Endothelial cell of umbilical vein (primary cell): ENCODE results near the gene STX5. TPM values are rescaled to one million over a fixed set of nuclear protein-coding genes. Genes with fewer than 3 reads are reported as not detected.

Experiments
- BruUV-seq: library from RNA; stranded (reverse); fragments of 400-500 nt; replicated peaks from 2 replicates; lab custom pipeline; 2021; lab: Mats Ljungman, UMichigan
- CTCF ChIA-PET: fragments of 300-600, 350-600 bp; sonication (Branson Sonifier 250); formaldehyde crosslinking; loops from one replicate; lab custom pipeline; 2021; ENCODE audit warnings: antibody characterized with exemption, inconsistent platforms; lab: Charles Lee
- POLR2A ChIA-PET: fragments of 300-600, 350-600 bp; sonication (Branson Sonifier 250); formaldehyde crosslinking; loops from one replicate; lab custom pipeline; 2021; ENCODE audit warnings: antibody characterized with exemption, inconsistent platforms; lab: Charles Lee
- DNase-seq: peaks from one replicate; pipeline ENCODE4 v3.0.0-alpha.2; 2011; ENCODE audit warnings: low read depth, low spot score
- FAIRE-seq: peaks from 2 replicates; lab custom pipeline; 2011; peaks lifted over from hg19 to GRCh38; lab: Jason Lieb, UNC
- H2AFZ ChIP-seq: 2 replicates; pipeline ENCODE4 v1.6.0; 2012; ENCODE audit warnings: low read depth, low read length, control low read depth, inconsistent platforms
- H3K27ac ChIP-seq: 2 replicates; pipeline ENCODE4 v1.5.1; 2011; ENCODE audit warnings: low read depth, mild to moderate bottlenecking, control low read depth, low read length, moderate library complexity; ENCODE audit not compliant: insufficient read depth
- H3K27me3 ChIP-seq, 2 experiments: 2 replicates each; pipeline versions ENCODE4 v1.6.0 to v1.6.1; 2011; ENCODE audit warnings: low read length in 2 of 2, mixed read lengths in 1 of 2; ENCODE audit not compliant: control insufficient read depth in 2 of 2, insufficient read depth in 2 of 2
- H3K36me3 ChIP-seq, 2 experiments: 2 replicates in 1 of 2; 3 replicates in 1 of 2; pipeline ENCODE4 v1.5.1; 2011; ENCODE audit warnings: low read length in 2 of 2, mild to moderate bottlenecking in 1 of 2, moderate library complexity in 1 of 2; ENCODE audit not compliant: control insufficient read depth in 2 of 2, insufficient read depth in 2 of 2; ENCODE audit errors: extremely low read depth in 1 of 2
- H3K4me1 ChIP-seq: 3 replicates; pipeline ENCODE4 v1.5.1; 2011; ENCODE audit warnings: mild to moderate bottlenecking, low read length; ENCODE audit not compliant: control insufficient read depth, insufficient read depth; ENCODE audit errors: extremely low read depth
- H3K4me2 ChIP-seq: 2 replicates; pipeline ENCODE4 v1.6.1; 2011; ENCODE audit warnings: low read length, control low read depth, mixed read lengths; ENCODE audit not compliant: insufficient read depth
- H3K4me3 ChIP-seq, 3 experiments: fragments of 200-600 bp in 1 of 3; sonication (generic), shearing (Covaris generic) in 1 of 3; replicated peaks in 1 of 3; 2 replicates each; pipeline ENCODE4 v1.5.1; 2011 to 2016; ENCODE audit warnings: control low read depth in 3 of 3, low read length in 3 of 3, mild to moderate bottlenecking in 2 of 3, inconsistent platforms in 1 of 3, low read depth in 1 of 3, moderate library complexity in 1 of 3; ENCODE audit not compliant: insufficient read depth in 1 of 3
- H3K79me2 ChIP-seq: 2 replicates; pipeline ENCODE4 v1.6.0; 2012; ENCODE audit warnings: low read length, inconsistent platforms; ENCODE audit not compliant: control insufficient read depth, insufficient read depth
- H3K9ac ChIP-seq: replicated peaks from 2 replicates; pipeline ENCODE3; 2011; ENCODE audit warnings: low read length, control low read depth; ENCODE audit not compliant: insufficient read depth; ENCODE audit errors: extremely low read depth
- H3K9me1 ChIP-seq: replicated peaks from 3 replicates; pipeline ENCODE4 v1.6.0; 2011; ENCODE audit warnings: mild to moderate bottlenecking, low read length; ENCODE audit not compliant: control insufficient read depth, insufficient read depth; ENCODE audit errors: extremely low read depth
- H3K9me3 ChIP-seq: replicated peaks from 2 replicates; pipeline ENCODE4 v1.5.1; 2012; ENCODE audit warnings: low read length, inconsistent platforms; ENCODE audit not compliant: control insufficient read depth, insufficient read depth
- H4K20me1 ChIP-seq: replicated peaks from 2 replicates; pipeline ENCODE3; 2011; ENCODE audit warnings: mild to moderate bottlenecking, low read length; ENCODE audit not compliant: control insufficient read depth, insufficient read depth; ENCODE audit errors: extremely low read depth
- EZH2 ChIP-seq: IDR thresholded peaks from 2 replicates; pipeline ENCODE4 v1.6.1; 2012; ENCODE audit warnings: borderline replicate concordance, low read depth, mild to moderate bottlenecking, moderate library complexity, low read length, inconsistent platforms; ENCODE audit not compliant: severe bottlenecking
- FOS ChIP-seq: IDR thresholded peaks from 2 replicates; pipeline ENCODE4 v1.6.1; 2011; ENCODE audit warnings: mild to moderate bottlenecking, low read length, moderate library complexity, borderline replicate concordance; ENCODE audit not compliant: insufficient read depth
- GATA2 ChIP-seq: IDR thresholded peaks from 2 replicates; pipeline ENCODE4 v1.7.0; 2011; ENCODE audit warnings: low read depth, mild to moderate bottlenecking, moderate library complexity, mixed read lengths, low read length; ENCODE audit not compliant: insufficient read length, insufficient read depth
- JUN ChIP-seq: IDR thresholded peaks from 2 replicates; pipeline ENCODE4 v1.6.1; 2011; ENCODE audit warnings: borderline replicate concordance, low read depth; ENCODE audit not compliant: insufficient read length, insufficient read depth
- MYC ChIP-seq: IDR thresholded peaks from one replicate; pipeline ENCODE4 v1.6.1; 2011; ENCODE audit warnings: mild to moderate bottlenecking, low read depth, low read length
- POLR2A ChIP-seq: IDR thresholded peaks from 2 replicates; pipeline ENCODE4 v1.6.1; 2012; ENCODE audit warnings: low read depth, mild to moderate bottlenecking, control low read depth, low read length
- POLR2AphosphoS5 ChIP-seq: IDR thresholded peaks from 2 replicates; pipeline ENCODE4 v1.6.1; 2012; ENCODE audit warnings: low read depth, mild to moderate bottlenecking, control low read depth, low read length, moderate library complexity; ENCODE audit not compliant: insufficient read depth
- dilution Hi-C: fragments of 300-500 bp; cut with MboI; formaldehyde crosslinking; loops from one replicate; pipeline ENCODE4 v1.15.0; 2019; ENCODE audit warnings: low sequenced_read_pairs; ENCODE audit not compliant: extremely low pct_ligation_motif_present
- intact Hi-C: fragments of 100-400 bp; cut with micrococcal nuclease; formaldehyde crosslinking; loops from one replicate; pipeline ENCODE4 v1.10.0; 2022
- polyA plus RNA-seq, 4 experiments: library from polyadenylated mRNA; depleted of rRNA in 3 of 4; stranded (reverse) in 3 of 4; unstranded in 1 of 4; fragments of >200 nt; gene quantifications; 2 replicates each; pipeline versions ENCODE4 v1.2.1 to v1.2.3, GENCODE V29; 2011 to 2012; ENCODE audit warnings: missing spikeins in 1 of 4
- total RNA-seq: library from RNA; stranded (reverse); gene quantifications from 2 replicates; pipeline ENCODE4 v1.2.3, GENCODE V29; 2021
- TF ChIP-seq, protein P1 (sequence below): IDR thresholded peaks from 2 replicates; pipeline ENCODE4 v1.6.1; 2011; ENCODE audit not compliant: insufficient read depth, insufficient read length
- TF ChIP-seq, protein P2 (sequence below), 2 donors: IDR thresholded peaks; 1 replicate in 1 of 2; 2 replicates in 1 of 2; pipeline ENCODE4 v1.5.1; 2011; ENCODE audit warnings: low read length in 2 of 2, mild to moderate bottlenecking in 2 of 2, moderate library complexity in 2 of 2, control low read depth in 1 of 2, inconsistent platforms in 1 of 2, low read depth in 1 of 2; ENCODE audit not compliant: insufficient read depth in 1 of 2; ENCODE audit errors: extremely low read depth in 1 of 2

STX5 gene
- total and polyA plus RNA-seq, 2 donors (not counting 3 experiments of a cell fraction or from before 2014, with no cell fraction given): 41.3 to 46.4 TPM

- dilution Hi-C loops: no loop called here
- intact Hi-C loops: loop anchor here (1.0 kb wide), 5 partner anchors 13 to 58 kb away; partner anchors contain the start of genes TMEM179B and WDR74
- no peaks in the 10 kb centered on the region for H3K9me1 ChIP-seq
- peaks cover 22% of the 10 kb centered on the region for H3K4me1 ChIP-seq
- CTCF ChIA-PET: interaction anchor here (1.0 to 2.1 kb wide), 3 partner anchors 9 to 18 kb away, joined by 3 to 7 read pairs (median 4); partner anchors contain the start of gene TMEM179B
- H3K36me3 ChIP-seq: peaks cover 17 to 25% of the 10 kb centered on the region in 2 experiments
- H2AFZ ChIP-seq: peak overlapping the region; percentile 3
- DNase-seq: peak; percentile 76
- BruUV-seq: TSS peak; percentile 45
- peak overlapping the region; percentile 70 to 93 (median 80) for H3K4me3 ChIP-seq
- H3K27ac ChIP-seq: peak overlapping the region; percentile 57
- peak; percentile 74 for FAIRE-seq
- no peaks in the 10 kb centered on the region for H3K9me3 ChIP-seq
- H3K27me3 ChIP-seq: no peaks in the 10 kb centered on the region
- peak; percentile 20 for TF ChIP-seq JUN
- TF ChIP-seq, protein P1, sequence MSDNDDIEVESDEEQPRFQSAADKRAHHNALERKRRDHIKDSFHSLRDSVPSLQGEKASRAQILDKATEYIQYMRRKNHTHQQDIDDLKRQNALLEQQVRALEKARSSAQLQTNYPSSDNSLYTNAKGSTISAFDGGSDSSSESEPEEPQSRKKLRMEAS: no peak
- POLR2A ChIA-PET: interaction anchor here (0.8 to 1.3 kb wide), 3 partner anchors 17 to 77 kb away, joined by 3 to 6 read pairs (median 6); partner anchors contain the start of gene SLC3A2
- peaks cover 22% of the 10 kb centered on the region for H3K79me2 ChIP-seq
- peak overlapping the region; percentile 73 for H3K4me2 ChIP-seq
- no peaks in the 10 kb centered on the region for H4K20me1 ChIP-seq
- H3K9ac ChIP-seq: peak overlapping the region; percentile 89
These were observed 27.4 kb downstream of the STX5 start for GRCh38 chr11:62804310-62805075.

- Histone ChIP-seq H3K27ac (no peak overlapping the region), H3K27me3 (no peaks in the 10 kb centered on the region), H2AFZ (no peak overlapping the region), H3K9me3 (no peaks in the 10 kb centered on the region), H3K4me2 (no peak overlapping the region), H3K4me1 (peaks cover 12% of the 10 kb centered on the region), H3K79me2 (peaks cover 22% of the 10 kb centered on the region), H3K9me1 (no peaks in the 10 kb centered on the region), H3K36me3 (peaks cover 33 to 52% of the 10 kb centered on the region in 2 experiments), H3K9ac (no peak overlapping the region), H4K20me1 (no peaks in the 10 kb centered on the region), H3K4me3 (no peak overlapping the region)
- ChIA-PET POLR2A (interaction anchor here (0.6 kb wide), 1 partner anchor 29 kb away, joined by 7 read pairs; no protein-coding TSS in a partner anchor), CTCF (interaction anchor here (1.0 to 3.0 kb wide), 2 partner anchors 11 to 15 kb away, joined by 3 to 14 read pairs; partner anchors contain the start of gene TMEM179B)
- dilution Hi-C loops: no loop called here
- DNase-seq: no peak
- TF ChIP-seq FOS (no peak), JUN (no peak), POLR2AphosphoS5 (no peak), POLR2A (no peak), GATA2 (no peak), MYC (no peak), EZH2 (no peak)
- TF ChIP-seq, protein P2, sequence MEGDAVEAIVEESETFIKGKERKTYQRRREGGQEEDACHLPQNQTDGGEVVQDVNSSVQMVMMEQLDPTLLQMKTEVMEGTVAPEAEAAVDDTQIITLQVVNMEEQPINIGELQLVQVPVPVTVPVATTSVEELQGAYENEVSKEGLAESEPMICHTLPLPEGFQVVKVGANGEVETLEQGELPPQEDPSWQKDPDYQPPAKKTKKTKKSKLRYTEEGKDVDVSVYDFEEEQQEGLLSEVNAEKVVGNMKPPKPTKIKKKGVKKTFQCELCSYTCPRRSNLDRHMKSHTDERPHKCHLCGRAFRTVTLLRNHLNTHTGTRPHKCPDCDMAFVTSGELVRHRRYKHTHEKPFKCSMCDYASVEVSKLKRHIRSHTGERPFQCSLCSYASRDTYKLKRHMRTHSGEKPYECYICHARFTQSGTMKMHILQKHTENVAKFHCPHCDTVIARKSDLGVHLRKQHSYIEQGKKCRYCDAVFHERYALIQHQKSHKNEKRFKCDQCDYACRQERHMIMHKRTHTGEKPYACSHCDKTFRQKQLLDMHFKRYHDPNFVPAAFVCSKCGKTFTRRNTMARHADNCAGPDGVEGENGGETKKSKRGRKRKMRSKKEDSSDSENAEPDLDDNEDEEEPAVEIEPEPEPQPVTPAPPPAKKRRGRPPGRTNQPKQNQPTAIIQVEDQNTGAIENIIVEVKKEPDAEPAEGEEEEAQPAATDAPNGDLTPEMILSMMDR (IDR thresholded peaks at IDR 0.05; ENCODE audit: extremely low read depth in 1 of 2, insufficient read depth in 1 of 2, low read depth in 1 of 2, low read length in 2 of 2): no peak
- TF ChIP-seq, protein P1: no peak
- no peak for FAIRE-seq
- intact Hi-C loops: no loop called here
- BruUV-seq: no TSS peak
These were observed 30.8 kb downstream of the STX5 start for GRCh38 chr11:62801071-62801470.
